Parathyroid adenoma (tissue), 2 donors: ENCODE results near the gene PREP.

ENCODE experiments used
- H2AFZ ChIP-seq: fragments of 300-600 bp; sonication (generic); one replicate; pipeline ENCODE4 v1.7.0; 2017; ENCODE audit warnings: antibody characterized with exemption, mild to moderate bottlenecking
- H3K27ac ChIP-seq: fragments of 300-600 bp; sonication (generic); one replicate; pipeline ENCODE4 v1.7.0; 2017
- H3K27me3 ChIP-seq: fragments of 300-600 bp; sonication (generic); one replicate; pipeline ENCODE4 v1.7.0; 2017; ENCODE audit warnings: low read length; ENCODE audit not compliant: control insufficient read depth, insufficient read depth
- H3K36me3 ChIP-seq: fragments of 300-600 bp; sonication (generic); one replicate; pipeline ENCODE4 v1.7.0; 2017; ENCODE audit warnings: low read length; ENCODE audit not compliant: control insufficient read depth, insufficient read depth
- H3K4me1 ChIP-seq: fragments of 300-600 bp; sonication (generic); one replicate; pipeline ENCODE4 v1.7.0; 2017; ENCODE audit warnings: control low read depth
- H3K4me2 ChIP-seq: fragments of 300-600 bp; sonication (generic); one replicate; pipeline ENCODE4 v1.7.0; 2017; ENCODE audit warnings: low read length
- H3K4me3 ChIP-seq: fragments of 300-600 bp; sonication (generic); one replicate; pipeline ENCODE4 v1.7.0; 2017; ENCODE audit warnings: low read depth, low read length
- H3K79me2 ChIP-seq: fragments of 300-600 bp; sonication (generic); one replicate; pipeline ENCODE4 v1.7.0; 2017; ENCODE audit warnings: control low read depth
- H3K9ac ChIP-seq: fragments of 300-600 bp; sonication (generic); one replicate; pipeline ENCODE4 v1.7.0; 2017; ENCODE audit warnings: mild to moderate bottlenecking
- H3K9me3 ChIP-seq: fragments of 300-600 bp; sonication (generic); one replicate; pipeline ENCODE4 v1.7.0; 2017; ENCODE audit warnings: low read length; ENCODE audit not compliant: control insufficient read depth
- TF ChIP-seq, protein P1 (sequence below): fragments of 300-600 bp; sonication (generic); IDR thresholded peaks from one replicate; pipeline ENCODE4 v1.7.0; 2017; ENCODE audit warnings: antibody characterized with exemption, mild to moderate bottlenecking
- donor health status: primary hyperparathyroidism.

Gene PREP

DNA sequence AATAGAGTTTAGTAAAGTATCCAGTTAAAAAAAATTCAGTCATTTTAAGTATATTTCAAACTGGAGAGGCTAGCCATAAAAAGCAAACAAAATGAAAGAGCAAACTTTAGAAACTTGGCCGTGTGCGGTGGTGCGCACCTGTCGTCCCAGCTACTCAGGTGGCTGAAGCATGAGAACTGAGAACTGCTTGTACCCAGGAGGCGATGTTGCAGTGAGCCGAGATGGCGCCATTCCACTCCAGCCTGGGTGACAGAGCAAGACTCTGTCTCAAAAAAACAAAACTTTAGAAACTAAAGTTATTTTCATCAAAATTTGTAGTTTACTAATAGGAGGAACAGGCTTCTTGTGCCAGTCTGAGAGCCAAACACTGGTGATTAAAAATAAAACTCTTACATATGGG, 122.8 kb downstream of the PREP start:
- Histone ChIP-seq H3K9ac (no peak overlapping the region), H3K79me2 (no peaks in the 10 kb centered on the region), H3K4me1 (no peaks in the 10 kb centered on the region), H3K4me3 (no peak overlapping the region), H3K4me2 (no peak overlapping the region), H2AFZ (no peak overlapping the region), H3K27me3 (no peaks in the 10 kb centered on the region), H3K36me3 (no peaks in the 10 kb centered on the region), H3K27ac (no peak overlapping the region), H3K9me3 (no peaks in the 10 kb centered on the region)
- TF ChIP-seq, protein P1, sequence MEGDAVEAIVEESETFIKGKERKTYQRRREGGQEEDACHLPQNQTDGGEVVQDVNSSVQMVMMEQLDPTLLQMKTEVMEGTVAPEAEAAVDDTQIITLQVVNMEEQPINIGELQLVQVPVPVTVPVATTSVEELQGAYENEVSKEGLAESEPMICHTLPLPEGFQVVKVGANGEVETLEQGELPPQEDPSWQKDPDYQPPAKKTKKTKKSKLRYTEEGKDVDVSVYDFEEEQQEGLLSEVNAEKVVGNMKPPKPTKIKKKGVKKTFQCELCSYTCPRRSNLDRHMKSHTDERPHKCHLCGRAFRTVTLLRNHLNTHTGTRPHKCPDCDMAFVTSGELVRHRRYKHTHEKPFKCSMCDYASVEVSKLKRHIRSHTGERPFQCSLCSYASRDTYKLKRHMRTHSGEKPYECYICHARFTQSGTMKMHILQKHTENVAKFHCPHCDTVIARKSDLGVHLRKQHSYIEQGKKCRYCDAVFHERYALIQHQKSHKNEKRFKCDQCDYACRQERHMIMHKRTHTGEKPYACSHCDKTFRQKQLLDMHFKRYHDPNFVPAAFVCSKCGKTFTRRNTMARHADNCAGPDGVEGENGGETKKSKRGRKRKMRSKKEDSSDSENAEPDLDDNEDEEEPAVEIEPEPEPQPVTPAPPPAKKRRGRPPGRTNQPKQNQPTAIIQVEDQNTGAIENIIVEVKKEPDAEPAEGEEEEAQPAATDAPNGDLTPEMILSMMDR: no peak

DNA sequence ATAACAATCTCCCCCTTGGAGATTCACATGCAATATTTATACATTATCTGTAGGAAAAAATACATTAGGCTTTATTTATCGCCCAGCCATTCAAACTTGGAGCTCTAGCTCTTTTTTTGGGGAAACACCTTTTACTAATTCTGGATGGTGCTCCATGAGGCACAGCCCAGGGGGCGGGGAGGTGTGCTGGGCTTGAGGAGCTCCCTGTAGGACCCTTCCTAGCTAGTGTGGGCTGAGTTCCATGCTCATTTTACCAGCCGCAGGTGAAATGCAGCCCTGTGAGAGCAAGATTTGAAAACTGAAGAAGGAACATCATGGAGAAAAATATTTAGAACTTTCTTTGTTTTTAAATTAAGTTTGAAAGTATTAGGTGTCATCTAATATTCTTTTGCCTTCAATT, 123.4 kb downstream of the PREP start:
- H3K79me2 ChIP-seq: no peaks in the 10 kb centered on the region
- H3K9ac ChIP-seq: no peak overlapping the region
- no peak overlapping the region for H3K4me3 ChIP-seq
- no peak overlapping the region for H3K4me2 ChIP-seq
- no peak overlapping the region for H3K27ac ChIP-seq
- H3K36me3 ChIP-seq: no peaks in the 10 kb centered on the region
- no peaks in the 10 kb centered on the region for H3K4me1 ChIP-seq
- H3K27me3 ChIP-seq: no peaks in the 10 kb centered on the region
- TF ChIP-seq, protein P1: no peak
- H2AFZ ChIP-seq: no peak overlapping the region
- H3K9me3 ChIP-seq: no peaks in the 10 kb centered on the region

DNA sequence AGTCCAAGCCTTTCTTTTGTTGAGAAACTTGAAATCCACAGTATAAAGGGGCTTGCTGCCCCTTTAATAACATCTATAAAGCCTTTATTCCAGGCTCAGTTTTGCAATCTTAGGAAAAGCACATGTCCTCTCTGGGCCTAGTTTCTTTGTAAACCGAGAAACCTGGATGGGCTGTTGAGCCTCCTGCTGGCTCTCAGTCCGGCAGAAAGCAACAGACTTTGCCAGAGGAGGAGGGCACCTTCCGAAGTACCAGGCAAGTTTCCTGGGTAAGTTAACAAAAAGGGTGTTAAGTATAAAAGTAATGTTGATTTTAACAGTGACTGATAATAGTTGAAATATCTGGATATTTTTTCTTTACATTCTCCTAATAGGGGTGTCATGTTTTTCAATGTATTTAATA, 124.1 kb downstream of the PREP start:
- Histone ChIP-seq H2AFZ (no peak overlapping the region), H3K27me3 (no peaks in the 10 kb centered on the region), H3K79me2 (no peaks in the 10 kb centered on the region), H3K4me1 (peaks cover under 1% of the 10 kb centered on the region), H3K4me3 (no peak overlapping the region), H3K9me3 (no peaks in the 10 kb centered on the region), H3K4me2 (no peak overlapping the region), H3K9ac (no peak overlapping the region), H3K36me3 (no peaks in the 10 kb centered on the region), H3K27ac (no peak overlapping the region)
- TF ChIP-seq, protein P1: no peak

DNA sequence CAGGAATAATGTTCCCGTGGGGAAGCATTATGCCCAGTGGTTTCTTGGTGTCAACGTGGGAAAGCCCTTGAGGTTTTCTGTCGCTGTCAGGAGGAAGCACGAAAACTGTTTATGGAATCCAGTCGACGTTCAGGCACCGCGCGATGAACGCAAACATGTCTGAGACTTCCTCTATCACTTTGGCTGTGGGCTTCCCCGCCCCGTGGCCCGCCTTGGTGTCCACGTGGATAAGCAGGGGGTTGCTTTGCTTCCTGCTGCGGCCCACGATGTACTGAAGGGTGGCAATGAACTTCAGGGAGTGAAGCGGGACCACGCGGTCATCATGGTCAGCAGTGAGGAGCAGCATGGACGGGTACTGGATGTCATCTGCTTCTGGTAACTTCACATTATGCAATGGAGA, 124.8 kb downstream of the PREP start:
- no peak overlapping the region for H3K27ac ChIP-seq
- H3K9me3 ChIP-seq: no peaks in the 10 kb centered on the region
- H3K27me3 ChIP-seq: no peaks in the 10 kb centered on the region
- H3K4me2 ChIP-seq: no peak overlapping the region
- no peak overlapping the region for H3K9ac ChIP-seq
- peaks cover 8% of the 10 kb centered on the region for H3K4me1 ChIP-seq
- no peak overlapping the region for H2AFZ ChIP-seq
- H3K4me3 ChIP-seq: no peak overlapping the region
- no peaks in the 10 kb centered on the region for H3K79me2 ChIP-seq
- no peaks in the 10 kb centered on the region for H3K36me3 ChIP-seq
- TF ChIP-seq, protein P1: no peak

DNA sequence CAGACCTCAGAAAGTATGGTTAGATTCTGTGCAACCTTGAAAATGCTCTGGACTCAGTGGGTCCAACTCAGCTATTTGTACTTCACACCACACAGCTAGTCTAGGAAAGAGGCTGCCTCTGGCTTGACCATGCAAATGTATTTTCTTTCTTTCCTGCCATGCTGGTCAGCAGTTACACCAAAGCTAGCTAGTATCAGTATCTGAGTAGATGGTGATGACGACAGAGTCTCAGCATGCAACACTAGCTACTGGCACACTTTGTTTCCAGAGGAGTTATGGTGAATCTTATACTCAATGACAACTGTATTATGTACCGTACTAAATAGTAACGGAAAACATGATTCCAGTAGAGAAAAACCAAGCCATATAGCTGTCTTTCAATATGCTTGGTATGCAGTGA, 126.5 kb downstream of the PREP start:
- H2AFZ ChIP-seq: no peak overlapping the region
- no peaks in the 10 kb centered on the region for H3K79me2 ChIP-seq
- no peaks in the 10 kb centered on the region for H3K9me3 ChIP-seq
- no peaks in the 10 kb centered on the region for H3K27me3 ChIP-seq
- TF ChIP-seq, protein P1: no peak
- H3K36me3 ChIP-seq: no peaks in the 10 kb centered on the region
- peaks cover 16% of the 10 kb centered on the region for H3K4me1 ChIP-seq
- H3K9ac ChIP-seq: no peak overlapping the region
- no peak overlapping the region for H3K27ac ChIP-seq
- no peak overlapping the region for H3K4me3 ChIP-seq
- H3K4me2 ChIP-seq: no peak overlapping the region
